ENCODE data around the gene RAPGEF4.

The RAPGEF4 gene

DNA sequence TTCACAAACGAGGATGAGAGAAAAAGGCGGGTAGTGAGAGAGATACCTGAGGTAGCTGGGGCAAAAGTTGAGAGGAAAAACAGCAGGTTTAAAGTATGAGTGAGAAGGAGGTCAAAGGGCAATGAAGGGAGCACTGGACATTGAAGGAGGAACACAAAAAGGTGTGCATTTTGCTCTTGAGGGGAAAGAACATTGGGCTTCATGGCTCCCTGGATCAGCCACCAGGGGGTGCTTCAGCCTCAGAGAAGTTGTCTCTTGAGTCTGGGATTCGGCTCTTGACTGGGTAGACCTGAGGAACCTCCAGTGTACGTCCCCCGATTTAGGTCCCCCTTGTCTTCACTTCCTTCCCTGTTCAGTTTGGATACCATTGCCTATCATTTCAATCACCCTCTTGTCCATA lies 128.5 kb downstream of the RAPGEF4 start:
- no peak overlapping the region for H3K27ac Mint-ChIP-seq
- peaks cover 11% of the 10 kb centered on the region for H3K27me3 Mint-ChIP-seq
- H3K4me1 Mint-ChIP-seq (ENCODE audit: low read depth): no peaks in the 10 kb centered on the region
- no peak overlapping the region for H3K4me3 Mint-ChIP-seq
- no peaks in the 10 kb centered on the region for H3K9me3 Mint-ChIP-seq
- no peaks in the 10 kb centered on the region for H3K36me3 Mint-ChIP-seq (ENCODE audit: low read depth)

DNA sequence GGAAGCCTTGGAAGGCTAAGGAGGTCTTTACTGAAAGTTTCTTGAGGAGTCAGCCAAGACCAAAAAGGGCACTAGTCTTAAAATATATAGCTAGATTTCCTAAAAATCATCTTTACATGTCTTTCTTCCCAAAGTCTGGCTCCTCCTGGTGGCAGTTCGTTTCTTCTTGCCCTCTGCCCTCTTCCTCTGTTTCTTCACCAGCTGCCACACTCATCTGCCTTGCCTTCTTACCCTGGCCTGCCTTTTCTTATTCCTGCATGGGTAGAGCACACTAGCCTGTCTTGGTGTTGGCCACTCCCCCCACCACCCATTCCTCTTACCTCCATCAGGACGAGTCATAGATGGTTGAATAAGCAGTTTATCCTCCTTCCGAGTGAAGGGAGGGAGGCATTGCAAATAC lies 129.8 kb downstream of the RAPGEF4 start:
- no peak overlapping the region for H3K27ac Mint-ChIP-seq
- no peaks in the 10 kb centered on the region for H3K9me3 Mint-ChIP-seq
- no peaks in the 10 kb centered on the region for H3K36me3 Mint-ChIP-seq (ENCODE audit: low read depth)
- no peak overlapping the region for H3K4me3 Mint-ChIP-seq
- H3K4me1 Mint-ChIP-seq (ENCODE audit: low read depth): no peaks in the 10 kb centered on the region
- H3K27me3 Mint-ChIP-seq: peaks cover 11% of the 10 kb centered on the region

- Mint-ChIP-seq H3K4me1 (ENCODE audit: low read depth) (peaks cover 4% of the 10 kb centered on the region), H3K36me3 (ENCODE audit: low read depth) (no peaks in the 10 kb centered on the region), H3K9me3 (no peaks in the 10 kb centered on the region), H3K4me3 (no peak overlapping the region), H3K27ac (no peak overlapping the region), H3K27me3 (no peaks in the 10 kb centered on the region)
Measured at GRCh38 chr2:172869861-172870260, 134.2 kb downstream of the RAPGEF4 start.

- H3K4me1 Mint-ChIP-seq (ENCODE audit: low read depth): peaks cover 4% of the 10 kb centered on the region
- no peaks in the 10 kb centered on the region for H3K36me3 Mint-ChIP-seq (ENCODE audit: low read depth)
- H3K27me3 Mint-ChIP-seq: no peaks in the 10 kb centered on the region
- H3K9me3 Mint-ChIP-seq: no peaks in the 10 kb centered on the region
- no peak overlapping the region for H3K27ac Mint-ChIP-seq
- no peak overlapping the region for H3K4me3 Mint-ChIP-seq
Measured at GRCh38 chr2:172870396-172870795, 134.8 kb downstream of the RAPGEF4 start.

DNA sequence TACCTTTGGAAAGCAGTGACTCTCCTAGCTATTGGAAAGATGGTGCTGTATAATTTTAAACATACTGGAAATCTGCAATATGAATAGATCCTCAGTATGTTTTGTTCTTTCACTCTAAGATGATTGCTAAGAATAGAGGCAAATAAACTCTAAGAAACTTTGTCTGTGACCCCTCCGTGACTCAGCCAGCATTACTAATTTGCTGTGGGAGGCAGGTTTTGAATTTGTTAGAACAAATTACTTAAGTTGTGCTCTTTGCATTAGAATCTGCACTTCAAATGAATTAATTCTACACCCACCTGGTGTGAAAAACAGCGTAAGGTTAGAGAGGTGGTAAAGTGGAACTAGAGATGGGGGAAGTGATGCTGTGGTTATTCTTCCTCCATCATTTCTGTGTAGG lies 142.2 kb downstream of the RAPGEF4 start:
- Mint-ChIP-seq H3K9me3 (no peaks in the 10 kb centered on the region), H3K27me3 (peaks cover 2% of the 10 kb centered on the region), H3K4me1 (ENCODE audit: low read depth) (peaks cover 3% of the 10 kb centered on the region), H3K4me3 (no peak overlapping the region), H3K36me3 (ENCODE audit: low read depth) (no peaks in the 10 kb centered on the region), H3K27ac (no peak overlapping the region)

DNA sequence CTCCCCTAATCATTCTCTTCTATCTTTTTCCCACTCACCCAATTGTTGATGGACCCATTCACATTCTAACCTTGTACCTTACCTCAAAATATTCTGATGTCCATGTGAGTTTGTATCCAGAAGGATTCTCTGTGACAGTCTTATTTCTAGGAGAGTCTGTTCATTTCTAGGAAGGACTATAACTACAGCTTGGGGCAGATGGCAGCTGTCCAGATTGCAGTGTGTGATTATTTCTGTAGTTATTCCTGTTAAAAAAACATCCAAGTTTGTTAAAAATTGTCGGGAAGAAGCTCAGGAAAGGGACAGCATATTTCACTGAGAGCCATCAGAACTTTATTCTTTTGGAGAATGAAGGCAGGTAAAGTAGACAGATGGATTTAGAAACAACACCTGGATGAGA lies 142.6 kb downstream of the RAPGEF4 start:
- H3K4me1 Mint-ChIP-seq (ENCODE audit: low read depth): peaks cover 3% of the 10 kb centered on the region
- no peak overlapping the region for H3K27ac Mint-ChIP-seq

GRCh38 chr2:172884336-172884735 lies 148.7 kb downstream of the RAPGEF4 start:
- peaks cover 6% of the 10 kb centered on the region for H3K27me3 Mint-ChIP-seq
- H3K27ac Mint-ChIP-seq: no peak overlapping the region
- no peaks in the 10 kb centered on the region for H3K4me1 Mint-ChIP-seq (ENCODE audit: low read depth)
- no peak overlapping the region for H3K4me3 Mint-ChIP-seq
- H3K9me3 Mint-ChIP-seq: no peaks in the 10 kb centered on the region
- no peaks in the 10 kb centered on the region for H3K36me3 Mint-ChIP-seq (ENCODE audit: low read depth)

More for the DNA sequence above, 142.6 kb downstream of the RAPGEF4 start:
- Mint-ChIP-seq H3K9me3 (no peaks in the 10 kb centered on the region), H3K27me3 (peaks cover 2% of the 10 kb centered on the region), H3K4me3 (no peak overlapping the region), H3K36me3 (ENCODE audit: low read depth) (no peaks in the 10 kb centered on the region)

DNA sequence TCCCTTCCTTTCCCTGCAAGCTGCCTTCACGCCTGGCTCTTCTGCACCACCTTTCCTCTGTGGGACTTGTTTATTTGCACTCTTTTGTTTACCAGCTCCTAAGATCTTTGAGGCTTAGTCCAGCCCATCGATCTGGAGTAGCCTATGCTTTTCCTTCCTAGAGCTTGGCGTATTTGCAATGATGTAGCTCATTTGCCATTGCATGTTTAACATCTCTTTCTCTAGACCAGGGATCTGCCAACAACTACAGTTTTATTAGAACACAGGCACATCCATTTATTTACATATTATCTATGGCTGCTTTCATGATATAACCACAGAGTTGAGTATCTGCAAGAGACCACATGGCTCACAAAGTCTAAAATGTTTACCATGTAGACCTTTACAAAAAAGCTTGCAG lies 150.4 kb downstream of the RAPGEF4 start:
- Mint-ChIP-seq H3K27ac (no peak overlapping the region), H3K36me3 (ENCODE audit: low read depth) (no peaks in the 10 kb centered on the region), H3K4me1 (ENCODE audit: low read depth) (no peaks in the 10 kb centered on the region), H3K27me3 (peaks cover 17% of the 10 kb centered on the region), H3K9me3 (no peaks in the 10 kb centered on the region), H3K4me3 (no peak overlapping the region)

DNA sequence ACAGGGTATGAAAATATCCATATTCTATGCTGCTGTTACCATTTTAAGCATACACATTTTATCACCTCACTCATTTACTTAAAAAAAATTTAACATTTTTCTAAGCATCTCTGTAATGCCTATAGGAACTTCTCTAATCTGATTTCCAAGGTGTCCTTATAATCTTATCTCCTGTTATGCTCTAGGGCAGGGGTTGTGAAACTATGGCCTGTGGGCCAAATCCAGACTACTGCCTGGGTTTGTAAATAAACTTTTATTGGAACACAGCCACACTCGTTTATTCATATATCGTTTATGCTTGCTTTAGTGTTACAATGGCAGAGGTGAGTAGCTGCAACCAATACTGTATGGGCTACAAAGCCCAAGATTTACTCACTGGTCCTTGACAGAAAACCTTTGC lies 151.6 kb downstream of the RAPGEF4 start:
- Mint-ChIP-seq H3K4me1 (ENCODE audit: low read depth) (no peaks in the 10 kb centered on the region), H3K9me3 (no peaks in the 10 kb centered on the region), H3K4me3 (no peak overlapping the region), H3K27ac (no peak overlapping the region), H3K36me3 (ENCODE audit: low read depth) (no peaks in the 10 kb centered on the region), H3K27me3 (peaks cover 25% of the 10 kb centered on the region)

DNA sequence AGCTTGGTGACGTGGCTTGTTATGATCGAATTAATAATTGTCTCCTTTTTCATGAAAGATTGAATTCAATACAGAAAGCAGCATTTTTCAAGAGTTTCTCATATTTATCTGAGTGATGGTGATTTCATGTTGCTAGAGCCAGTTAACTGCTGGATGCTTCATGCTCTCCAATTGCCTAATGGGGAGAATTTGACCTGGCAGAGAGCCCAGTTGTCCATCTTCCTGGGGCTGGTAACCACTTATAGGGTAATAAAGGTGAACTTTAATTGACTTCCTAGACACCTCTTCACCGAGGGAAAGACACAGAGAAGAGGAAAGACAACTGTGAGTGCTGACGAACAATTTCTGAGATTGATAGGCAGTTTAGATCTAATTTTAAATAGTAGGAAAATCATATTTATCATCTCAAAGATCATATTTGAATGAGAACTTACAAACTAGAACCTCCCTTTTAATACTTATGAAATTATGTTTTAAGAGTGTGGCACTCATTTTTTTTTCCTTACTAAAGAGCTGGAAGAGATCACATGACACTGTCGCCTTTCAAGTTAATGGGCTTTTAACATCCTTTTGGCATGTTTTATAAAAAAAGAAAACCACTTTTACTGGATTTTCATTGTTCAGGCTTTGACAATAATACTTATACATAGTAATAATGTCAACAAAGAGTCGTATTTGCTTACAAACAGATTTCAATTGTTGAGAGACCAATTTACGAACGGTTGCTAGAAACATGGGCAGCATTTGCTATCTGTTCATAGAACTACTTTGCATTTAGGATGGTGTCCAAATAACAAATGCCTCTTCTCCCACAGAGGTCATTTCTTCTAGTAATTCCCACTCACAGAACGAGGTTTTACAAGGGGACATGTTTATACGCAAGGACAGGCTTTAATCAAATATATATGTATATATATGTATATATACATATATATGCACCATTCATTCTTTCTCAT lies 153.3 kb downstream of the RAPGEF4 start:
- Mint-ChIP-seq H3K27ac (no peak overlapping the region), H3K4me1 (ENCODE audit: low read depth) (no peaks in the 10 kb centered on the region), H3K9me3 (no peaks in the 10 kb centered on the region), H3K27me3 (peaks cover 34% of the 10 kb centered on the region), H3K36me3 (ENCODE audit: low read depth) (no peaks in the 10 kb centered on the region), H3K4me3 (no peak overlapping the region)

GRCh38 chr2:172889768-172890430 lies 154.3 kb downstream of the RAPGEF4 start:
- H3K27ac Mint-ChIP-seq: no peak overlapping the region
- H3K27me3 Mint-ChIP-seq: peaks cover 42% of the 10 kb centered on the region
- no peaks in the 10 kb centered on the region for H3K36me3 Mint-ChIP-seq (ENCODE audit: low read depth)
- H3K4me3 Mint-ChIP-seq: no peak overlapping the region
- H3K9me3 Mint-ChIP-seq: no peaks in the 10 kb centered on the region
- no peaks in the 10 kb centered on the region for H3K4me1 Mint-ChIP-seq (ENCODE audit: low read depth)

GRCh38 chr2:172893111-172893510 lies 157.5 kb downstream of the RAPGEF4 start:
- no peaks in the 10 kb centered on the region for H3K4me1 Mint-ChIP-seq (ENCODE audit: low read depth)
- H3K4me3 Mint-ChIP-seq: no peak overlapping the region
- peaks cover 50% of the 10 kb centered on the region for H3K27me3 Mint-ChIP-seq
- no peaks in the 10 kb centered on the region for H3K36me3 Mint-ChIP-seq (ENCODE audit: low read depth)
- no peaks in the 10 kb centered on the region for H3K9me3 Mint-ChIP-seq
- H3K27ac Mint-ChIP-seq: no peak overlapping the region

GRCh38 chr2:172893671-172894070 lies 158.0 kb downstream of the RAPGEF4 start:
- H3K4me1 Mint-ChIP-seq (ENCODE audit: low read depth): no peaks in the 10 kb centered on the region
- H3K4me3 Mint-ChIP-seq: no peak overlapping the region
- H3K27ac Mint-ChIP-seq: no peak overlapping the region
- H3K9me3 Mint-ChIP-seq: no peaks in the 10 kb centered on the region
- no peaks in the 10 kb centered on the region for H3K36me3 Mint-ChIP-seq (ENCODE audit: low read depth)
- H3K27me3 Mint-ChIP-seq: peaks cover 50% of the 10 kb centered on the region

GRCh38 chr2:172894689-172895387 lies 159.2 kb downstream of the RAPGEF4 start:
- Mint-ChIP-seq H3K27ac (no peak overlapping the region), H3K36me3 (ENCODE audit: low read depth) (no peaks in the 10 kb centered on the region), H3K4me1 (ENCODE audit: low read depth) (no peaks in the 10 kb centered on the region), H3K27me3 (peaks cover 50% of the 10 kb centered on the region), H3K9me3 (no peaks in the 10 kb centered on the region), H3K4me3 (no peak overlapping the region)

- H3K27ac Mint-ChIP-seq: no peak overlapping the region
- no peak overlapping the region for H3K4me3 Mint-ChIP-seq
- H3K9me3 Mint-ChIP-seq: no peaks in the 10 kb centered on the region
- peaks cover 37% of the 10 kb centered on the region for H3K27me3 Mint-ChIP-seq
- no peaks in the 10 kb centered on the region for H3K36me3 Mint-ChIP-seq (ENCODE audit: low read depth)
- no peaks in the 10 kb centered on the region for H3K4me1 Mint-ChIP-seq (ENCODE audit: low read depth)
Measured at GRCh38 chr2:172896661-172897081, 161.0 kb downstream of the RAPGEF4 start.

Data from stimulated activated naive CD8-positive, alpha-beta T cell treated with anti-CD3 and anti-CD28 coated beads, Interleukin-15, Interleukin-2, amounts not matched to agents 100 ng/mL and 50 ng/mL, for 24 hours (primary cell).